ENCODE data around the gene POU6F2.

POU6F2 gene

GRCh38 chr7:39312254-39312989 is 334.7 kb downstream of the POU6F2 start:
- no peak for DNase-seq
- H3K9ac ChIP-seq (ENCODE audit: low read length) = no peak overlapping the region
- H3K36me3 ChIP-seq (ENCODE audit: control insufficient read depth, insufficient read depth, low read length) = no peaks in the 10 kb centered on the region
- no peak overlapping the region for H3K56ac ChIP-seq (ENCODE audit: low read length)
- WGBS (ENCODE audit: extremely low coverage, insufficient coverage, low lambda C conversion rate) = no CpG with 5 or more reads among the region's 10 CpGs
- no peak overlapping the region for H3K23ac ChIP-seq (ENCODE audit: low read length)
- H3K79me1 ChIP-seq (ENCODE audit: low read length) = no peaks in the 10 kb centered on the region
- H3K27me3 ChIP-seq (ENCODE audit: insufficient read depth, low read length, poor library complexity) = no peaks in the 10 kb centered on the region
- H2BK5ac ChIP-seq (ENCODE audit: low read length) = no peak overlapping the region
- no peak overlapping the region for H3K18ac ChIP-seq (ENCODE audit: low read length)
- no peak overlapping the region for H2AK5ac ChIP-seq (ENCODE audit: low read length)
- no peak overlapping the region for H3K4me2 ChIP-seq (ENCODE audit: low read length)
- no peak overlapping the region for H4K8ac ChIP-seq (ENCODE audit: low read depth, low read length)
- H3K4ac ChIP-seq (ENCODE audit: low read depth, low read length) = no peak overlapping the region
- peaks cover 8% of the 10 kb centered on the region for H3K4me1 ChIP-seq (ENCODE audit: control insufficient read depth, low read depth, low read length)
- no peak overlapping the region for H2BK120ac ChIP-seq (ENCODE audit: low read depth, low read length)
- no peak overlapping the region for H3K4me3 ChIP-seq (ENCODE audit: low read length)
- no peak overlapping the region for H4K5ac ChIP-seq (ENCODE audit: low read length)
- no peak overlapping the region for H2BK15ac ChIP-seq (replicated peaks; ENCODE audit: low read depth)
- H3K27ac ChIP-seq (ENCODE audit: low read depth, low read length) = no peak overlapping the region
- H3K79me2 ChIP-seq (ENCODE audit: control insufficient read depth, insufficient read depth, low read length) = no peaks in the 10 kb centered on the region

GRCh38 chr7:39313376-39313775 is 335.7 kb downstream of the POU6F2 start:
- Histone ChIP-seq H3K79me1 (ENCODE audit: low read length) (no peaks in the 10 kb centered on the region), H3K56ac (ENCODE audit: low read length) (no peak overlapping the region), H3K18ac (ENCODE audit: low read length) (no peak overlapping the region), H3K4ac (ENCODE audit: low read depth, low read length) (no peak overlapping the region), H3K4me2 (ENCODE audit: low read length) (no peak overlapping the region), H3K9ac (ENCODE audit: low read length) (no peak overlapping the region), H2AK5ac (ENCODE audit: low read length) (no peak overlapping the region), H3K4me3 (ENCODE audit: low read length) (no peak overlapping the region), H3K27me3 (ENCODE audit: insufficient read depth, low read length, poor library complexity) (no peaks in the 10 kb centered on the region), H4K5ac (ENCODE audit: low read length) (no peak overlapping the region), H3K27ac (ENCODE audit: low read depth, low read length) (no peak overlapping the region), H3K79me2 (ENCODE audit: control insufficient read depth, insufficient read depth, low read length) (no peaks in the 10 kb centered on the region), H3K4me1 (ENCODE audit: control insufficient read depth, low read depth, low read length) (peaks cover 8% of the 10 kb centered on the region), H2BK15ac (replicated peaks; ENCODE audit: low read depth) (no peak overlapping the region), H3K36me3 (ENCODE audit: control insufficient read depth, insufficient read depth, low read length) (no peaks in the 10 kb centered on the region), H4K8ac (ENCODE audit: low read depth, low read length) (no peak overlapping the region), H2BK5ac (ENCODE audit: low read length) (no peak overlapping the region), H2BK120ac (ENCODE audit: low read depth, low read length) (no peak overlapping the region), H3K23ac (ENCODE audit: low read length) (no peak overlapping the region)
- DNase-seq = no peak
- no CpG with 5 or more reads among the region's 4 CpGs for WGBS (ENCODE audit: extremely low coverage, insufficient coverage, low lambda C conversion rate)

DNA sequence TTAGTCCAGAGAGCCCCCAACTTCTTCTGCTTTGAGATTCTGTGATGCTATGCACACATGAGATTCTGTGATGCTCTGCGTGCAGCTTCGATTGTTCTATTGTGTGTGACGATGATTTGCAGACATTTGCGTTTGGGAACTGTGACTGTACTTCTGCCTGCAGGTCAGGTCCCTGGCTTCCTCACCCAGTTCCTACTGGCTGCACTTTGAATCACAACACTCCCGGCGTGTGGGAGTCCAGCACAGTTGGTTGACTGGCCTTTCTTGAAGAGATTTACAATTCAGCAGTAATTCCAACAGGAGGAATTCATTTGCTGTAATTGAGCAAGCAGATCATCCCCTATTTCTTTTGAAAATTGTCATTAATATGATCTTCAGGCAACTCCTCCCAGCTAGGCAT is 336.3 kb downstream of the POU6F2 start:
- Histone ChIP-seq H2AK5ac (ENCODE audit: low read length) (no peak overlapping the region), H3K23ac (ENCODE audit: low read length) (no peak overlapping the region), H3K56ac (ENCODE audit: low read length) (no peak overlapping the region), H3K4ac (ENCODE audit: low read depth, low read length) (peak overlapping the region; percentile 6), H2BK5ac (ENCODE audit: low read length) (no peak overlapping the region), H3K9ac (ENCODE audit: low read length) (no peak overlapping the region), H2BK15ac (replicated peaks; ENCODE audit: low read depth) (no peak overlapping the region), H2BK120ac (ENCODE audit: low read depth, low read length) (no peak overlapping the region), H3K27ac (ENCODE audit: low read depth, low read length) (no peak overlapping the region), H3K79me2 (ENCODE audit: control insufficient read depth, insufficient read depth, low read length) (no peaks in the 10 kb centered on the region), H4K8ac (ENCODE audit: low read depth, low read length) (no peak overlapping the region), H3K4me3 (ENCODE audit: low read length) (no peak overlapping the region), H3K4me2 (ENCODE audit: low read length) (no peak overlapping the region), H3K4me1 (ENCODE audit: control insufficient read depth, low read depth, low read length) (peaks cover 8% of the 10 kb centered on the region), H3K18ac (ENCODE audit: low read length) (peak overlapping the region; percentile 75), H3K79me1 (ENCODE audit: low read length) (no peaks in the 10 kb centered on the region), H4K5ac (ENCODE audit: low read length) (no peak overlapping the region), H3K27me3 (ENCODE audit: insufficient read depth, low read length, poor library complexity) (no peaks in the 10 kb centered on the region), H3K36me3 (ENCODE audit: control insufficient read depth, insufficient read depth, low read length) (no peaks in the 10 kb centered on the region)
- peak; percentile 21 for DNase-seq
- WGBS (ENCODE audit: extremely low coverage, insufficient coverage, low lambda C conversion rate) = no CpG with 5 or more reads among the region's 6 CpGs

DNA sequence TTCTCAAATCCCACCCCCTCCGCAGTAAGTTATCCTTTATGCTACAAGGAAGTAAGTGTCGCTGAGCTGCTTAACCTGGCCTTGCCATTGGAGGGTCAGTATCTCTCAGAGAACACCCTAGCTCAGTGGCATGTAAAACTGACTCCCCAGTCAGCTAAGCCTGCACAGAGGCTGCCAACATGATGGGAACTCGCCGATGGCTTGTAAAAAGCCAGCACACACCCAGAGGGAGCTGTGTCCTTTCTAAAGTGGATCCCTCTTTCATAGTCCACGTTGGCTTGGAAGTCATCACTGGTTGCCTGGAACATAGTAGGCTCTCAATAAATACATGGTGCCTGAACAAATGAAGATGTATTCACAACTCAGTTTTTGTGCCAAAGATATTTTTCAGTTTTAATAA is 339.4 kb downstream of the POU6F2 start:
- H3K18ac ChIP-seq (ENCODE audit: low read length) = no peak overlapping the region
- no peak overlapping the region for H3K23ac ChIP-seq (ENCODE audit: low read length)
- peaks cover 5% of the 10 kb centered on the region for H3K4me1 ChIP-seq (ENCODE audit: control insufficient read depth, low read depth, low read length)
- no peak overlapping the region for H2AK5ac ChIP-seq (ENCODE audit: low read length)
- no peak overlapping the region for H2BK15ac ChIP-seq (replicated peaks; ENCODE audit: low read depth)
- H3K4ac ChIP-seq (ENCODE audit: low read depth, low read length) = no peak overlapping the region
- DNase-seq = peak; percentile 44
- H4K8ac ChIP-seq (ENCODE audit: low read depth, low read length) = no peak overlapping the region
- H3K27me3 ChIP-seq (ENCODE audit: insufficient read depth, low read length, poor library complexity) = no peaks in the 10 kb centered on the region
- no peak overlapping the region for H3K4me3 ChIP-seq (ENCODE audit: low read length)
- H3K56ac ChIP-seq (ENCODE audit: low read length) = no peak overlapping the region
- no peaks in the 10 kb centered on the region for H3K36me3 ChIP-seq (ENCODE audit: control insufficient read depth, insufficient read depth, low read length)
- no CpG with 5 or more reads among the region's 5 CpGs for WGBS (ENCODE audit: extremely low coverage, insufficient coverage, low lambda C conversion rate)
- no peak overlapping the region for H3K4me2 ChIP-seq (ENCODE audit: low read length)
- no peak overlapping the region for H4K5ac ChIP-seq (ENCODE audit: low read length)
- H3K27ac ChIP-seq (ENCODE audit: low read depth, low read length) = no peak overlapping the region
- H3K9ac ChIP-seq (ENCODE audit: low read length) = no peak overlapping the region
- no peak overlapping the region for H2BK5ac ChIP-seq (ENCODE audit: low read length)
- no peaks in the 10 kb centered on the region for H3K79me2 ChIP-seq (ENCODE audit: control insufficient read depth, insufficient read depth, low read length)
- no peaks in the 10 kb centered on the region for H3K79me1 ChIP-seq (ENCODE audit: low read length)
- no peak overlapping the region for H2BK120ac ChIP-seq (ENCODE audit: low read depth, low read length)

- Histone ChIP-seq H3K79me2 (ENCODE audit: control insufficient read depth, insufficient read depth, low read length) (no peaks in the 10 kb centered on the region), H2BK15ac (replicated peaks; ENCODE audit: low read depth) (no peak overlapping the region), H3K4me3 (ENCODE audit: low read length) (no peak overlapping the region), H3K4ac (ENCODE audit: low read depth, low read length) (no peak overlapping the region), H3K27me3 (ENCODE audit: insufficient read depth, low read length, poor library complexity) (no peaks in the 10 kb centered on the region), H3K4me2 (ENCODE audit: low read length) (no peak overlapping the region), H3K18ac (ENCODE audit: low read length) (no peak overlapping the region), H2BK120ac (ENCODE audit: low read depth, low read length) (no peak overlapping the region), H3K56ac (ENCODE audit: low read length) (no peak overlapping the region), H3K27ac (ENCODE audit: low read depth, low read length) (no peak overlapping the region), H4K5ac (ENCODE audit: low read length) (no peak overlapping the region), H3K4me1 (ENCODE audit: control insufficient read depth, low read depth, low read length) (peaks cover 5% of the 10 kb centered on the region), H3K79me1 (ENCODE audit: low read length) (no peaks in the 10 kb centered on the region), H2BK5ac (ENCODE audit: low read length) (no peak overlapping the region), H3K23ac (ENCODE audit: low read length) (no peak overlapping the region), H4K8ac (ENCODE audit: low read depth, low read length) (no peak overlapping the region), H3K9ac (ENCODE audit: low read length) (no peak overlapping the region), H2AK5ac (ENCODE audit: low read length) (no peak overlapping the region), H3K36me3 (ENCODE audit: control insufficient read depth, insufficient read depth, low read length) (no peaks in the 10 kb centered on the region)
- DNase-seq = no peak
- no CpG with 5 or more reads among the region's 5 CpGs for WGBS (ENCODE audit: extremely low coverage, insufficient coverage, low lambda C conversion rate)
These were observed 340.2 kb downstream of the POU6F2 start for GRCh38 chr7:39317896-39318295.

DNA sequence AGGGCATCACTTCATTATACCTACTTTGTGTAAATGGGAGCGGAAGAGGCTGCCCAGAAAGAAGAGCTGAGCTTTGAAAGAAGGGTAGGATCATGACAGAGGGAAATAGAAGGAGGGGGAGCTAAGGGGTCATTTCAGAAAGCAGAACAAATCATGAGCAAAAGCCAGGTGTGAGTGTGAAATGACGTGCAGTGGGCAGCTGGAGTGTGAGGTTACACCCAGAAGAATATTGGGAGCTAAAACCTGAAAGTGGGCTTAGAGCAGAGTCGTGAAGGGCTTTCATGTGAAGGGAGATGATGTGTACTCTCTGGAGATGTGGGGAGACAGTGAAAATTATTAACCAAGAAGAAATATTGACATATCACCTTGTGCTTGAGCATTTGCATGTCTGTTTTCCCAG is 343.5 kb downstream of the POU6F2 start:
- H3K9ac ChIP-seq (ENCODE audit: low read length) = no peak overlapping the region
- no peak overlapping the region for H4K8ac ChIP-seq (ENCODE audit: low read depth, low read length)
- no CpG with 5 or more reads among the region's 3 CpGs for WGBS (ENCODE audit: extremely low coverage, insufficient coverage, low lambda C conversion rate)
- no peak overlapping the region for H2BK120ac ChIP-seq (ENCODE audit: low read depth, low read length)
- no peaks in the 10 kb centered on the region for H3K79me1 ChIP-seq (ENCODE audit: low read length)
- no peaks in the 10 kb centered on the region for H3K36me3 ChIP-seq (ENCODE audit: control insufficient read depth, insufficient read depth, low read length)
- no peaks in the 10 kb centered on the region for H3K4me1 ChIP-seq (ENCODE audit: control insufficient read depth, low read depth, low read length)
- H4K5ac ChIP-seq (ENCODE audit: low read length) = no peak overlapping the region
- no peak overlapping the region for H2BK15ac ChIP-seq (replicated peaks; ENCODE audit: low read depth)
- no peak overlapping the region for H3K4me2 ChIP-seq (ENCODE audit: low read length)
- H3K79me2 ChIP-seq (ENCODE audit: control insufficient read depth, insufficient read depth, low read length) = no peaks in the 10 kb centered on the region
- H3K4ac ChIP-seq (ENCODE audit: low read depth, low read length) = no peak overlapping the region
- H3K56ac ChIP-seq (ENCODE audit: low read length) = no peak overlapping the region
- no peak for DNase-seq
- no peak overlapping the region for H3K23ac ChIP-seq (ENCODE audit: low read length)
- H2BK5ac ChIP-seq (ENCODE audit: low read length) = no peak overlapping the region
- no peaks in the 10 kb centered on the region for H3K27me3 ChIP-seq (ENCODE audit: insufficient read depth, low read length, poor library complexity)
- no peak overlapping the region for H3K4me3 ChIP-seq (ENCODE audit: low read length)
- H2AK5ac ChIP-seq (ENCODE audit: low read length) = no peak overlapping the region
- H3K18ac ChIP-seq (ENCODE audit: low read length) = no peak overlapping the region
- H3K27ac ChIP-seq (ENCODE audit: low read depth, low read length) = no peak overlapping the region
